Endothelial cell of umbilical vein (primary cell): ENCODE results near the gene ENOPH1. TPM values are rescaled to one million over a fixed set of nuclear protein-coding genes. Genes with fewer than 3 reads are reported as not detected.

Experiments
- BruUV-seq: library from RNA; stranded (reverse); fragments of 400-500 nt; replicated peaks from 2 replicates; lab custom pipeline; 2021; lab: Mats Ljungman, UMichigan
- CTCF ChIA-PET: fragments of 300-600, 350-600 bp; sonication (Branson Sonifier 250); formaldehyde crosslinking; loops from one replicate; lab custom pipeline; 2021; ENCODE audit warnings: antibody characterized with exemption, inconsistent platforms; lab: Charles Lee
- POLR2A ChIA-PET: fragments of 300-600, 350-600 bp; sonication (Branson Sonifier 250); formaldehyde crosslinking; loops from one replicate; lab custom pipeline; 2021; ENCODE audit warnings: antibody characterized with exemption, inconsistent platforms; lab: Charles Lee
- DNase-seq: peaks from one replicate; pipeline ENCODE4 v3.0.0-alpha.2; 2011; ENCODE audit warnings: low read depth, low spot score
- FAIRE-seq: peaks from 2 replicates; lab custom pipeline; 2011; peaks lifted over from hg19 to GRCh38; lab: Jason Lieb, UNC
- H2AFZ ChIP-seq: 2 replicates; pipeline ENCODE4 v1.6.0; 2012; ENCODE audit warnings: low read depth, low read length, control low read depth, inconsistent platforms
- H3K27ac ChIP-seq: 2 replicates; pipeline ENCODE4 v1.5.1; 2011; ENCODE audit warnings: low read depth, mild to moderate bottlenecking, control low read depth, low read length, moderate library complexity; ENCODE audit not compliant: insufficient read depth
- H3K27me3 ChIP-seq, 2 experiments: 2 replicates each; pipeline versions ENCODE4 v1.6.0 to v1.6.1; 2011; ENCODE audit warnings: low read length in 2 of 2, mixed read lengths in 1 of 2; ENCODE audit not compliant: control insufficient read depth in 2 of 2, insufficient read depth in 2 of 2
- H3K36me3 ChIP-seq, 2 experiments: 2 replicates in 1 of 2; 3 replicates in 1 of 2; pipeline ENCODE4 v1.5.1; 2011; ENCODE audit warnings: low read length in 2 of 2, mild to moderate bottlenecking in 1 of 2, moderate library complexity in 1 of 2; ENCODE audit not compliant: control insufficient read depth in 2 of 2, insufficient read depth in 2 of 2; ENCODE audit errors: extremely low read depth in 1 of 2
- H3K4me1 ChIP-seq: 3 replicates; pipeline ENCODE4 v1.5.1; 2011; ENCODE audit warnings: mild to moderate bottlenecking, low read length; ENCODE audit not compliant: control insufficient read depth, insufficient read depth; ENCODE audit errors: extremely low read depth
- H3K4me2 ChIP-seq: 2 replicates; pipeline ENCODE4 v1.6.1; 2011; ENCODE audit warnings: low read length, control low read depth, mixed read lengths; ENCODE audit not compliant: insufficient read depth
- H3K4me3 ChIP-seq, 3 experiments: fragments of 200-600 bp in 1 of 3; sonication (generic), shearing (Covaris generic) in 1 of 3; replicated peaks in 1 of 3; 2 replicates each; pipeline ENCODE4 v1.5.1; 2011 to 2016; ENCODE audit warnings: control low read depth in 3 of 3, low read length in 3 of 3, mild to moderate bottlenecking in 2 of 3, inconsistent platforms in 1 of 3, low read depth in 1 of 3, moderate library complexity in 1 of 3; ENCODE audit not compliant: insufficient read depth in 1 of 3
- H3K79me2 ChIP-seq: 2 replicates; pipeline ENCODE4 v1.6.0; 2012; ENCODE audit warnings: low read length, inconsistent platforms; ENCODE audit not compliant: control insufficient read depth, insufficient read depth
- H3K9ac ChIP-seq: replicated peaks from 2 replicates; pipeline ENCODE3; 2011; ENCODE audit warnings: low read length, control low read depth; ENCODE audit not compliant: insufficient read depth; ENCODE audit errors: extremely low read depth
- H3K9me1 ChIP-seq: replicated peaks from 3 replicates; pipeline ENCODE4 v1.6.0; 2011; ENCODE audit warnings: mild to moderate bottlenecking, low read length; ENCODE audit not compliant: control insufficient read depth, insufficient read depth; ENCODE audit errors: extremely low read depth
- H3K9me3 ChIP-seq: replicated peaks from 2 replicates; pipeline ENCODE4 v1.5.1; 2012; ENCODE audit warnings: low read length, inconsistent platforms; ENCODE audit not compliant: control insufficient read depth, insufficient read depth
- H4K20me1 ChIP-seq: replicated peaks from 2 replicates; pipeline ENCODE3; 2011; ENCODE audit warnings: mild to moderate bottlenecking, low read length; ENCODE audit not compliant: control insufficient read depth, insufficient read depth; ENCODE audit errors: extremely low read depth
- EZH2 ChIP-seq: IDR thresholded peaks from 2 replicates; pipeline ENCODE4 v1.6.1; 2012; ENCODE audit warnings: borderline replicate concordance, low read depth, mild to moderate bottlenecking, moderate library complexity, low read length, inconsistent platforms; ENCODE audit not compliant: severe bottlenecking
- FOS ChIP-seq: IDR thresholded peaks from 2 replicates; pipeline ENCODE4 v1.6.1; 2011; ENCODE audit warnings: mild to moderate bottlenecking, low read length, moderate library complexity, borderline replicate concordance; ENCODE audit not compliant: insufficient read depth
- GATA2 ChIP-seq: IDR thresholded peaks from 2 replicates; pipeline ENCODE4 v1.7.0; 2011; ENCODE audit warnings: low read depth, mild to moderate bottlenecking, moderate library complexity, mixed read lengths, low read length; ENCODE audit not compliant: insufficient read length, insufficient read depth
- JUN ChIP-seq: IDR thresholded peaks from 2 replicates; pipeline ENCODE4 v1.6.1; 2011; ENCODE audit warnings: borderline replicate concordance, low read depth; ENCODE audit not compliant: insufficient read length, insufficient read depth
- MYC ChIP-seq: IDR thresholded peaks from one replicate; pipeline ENCODE4 v1.6.1; 2011; ENCODE audit warnings: mild to moderate bottlenecking, low read depth, low read length
- POLR2A ChIP-seq: IDR thresholded peaks from 2 replicates; pipeline ENCODE4 v1.6.1; 2012; ENCODE audit warnings: low read depth, mild to moderate bottlenecking, control low read depth, low read length
- POLR2AphosphoS5 ChIP-seq: IDR thresholded peaks from 2 replicates; pipeline ENCODE4 v1.6.1; 2012; ENCODE audit warnings: low read depth, mild to moderate bottlenecking, control low read depth, low read length, moderate library complexity; ENCODE audit not compliant: insufficient read depth
- dilution Hi-C: fragments of 300-500 bp; cut with MboI; formaldehyde crosslinking; loops from one replicate; pipeline ENCODE4 v1.15.0; 2019; ENCODE audit warnings: low sequenced_read_pairs; ENCODE audit not compliant: extremely low pct_ligation_motif_present
- intact Hi-C: fragments of 100-400 bp; cut with micrococcal nuclease; formaldehyde crosslinking; loops from one replicate; pipeline ENCODE4 v1.10.0; 2022
- polyA plus RNA-seq, 4 experiments: library from polyadenylated mRNA; depleted of rRNA in 3 of 4; stranded (reverse) in 3 of 4; unstranded in 1 of 4; fragments of >200 nt; gene quantifications; 2 replicates each; pipeline versions ENCODE4 v1.2.1 to v1.2.3, GENCODE V29; 2011 to 2012; ENCODE audit warnings: missing spikeins in 1 of 4
- total RNA-seq: library from RNA; stranded (reverse); gene quantifications from 2 replicates; pipeline ENCODE4 v1.2.3, GENCODE V29; 2021
- TF ChIP-seq, protein P1 (sequence below): IDR thresholded peaks from 2 replicates; pipeline ENCODE4 v1.6.1; 2011; ENCODE audit not compliant: insufficient read depth, insufficient read length
- TF ChIP-seq, protein P2 (sequence below), 2 donors: IDR thresholded peaks; 1 replicate in 1 of 2; 2 replicates in 1 of 2; pipeline ENCODE4 v1.5.1; 2011; ENCODE audit warnings: low read length in 2 of 2, mild to moderate bottlenecking in 2 of 2, moderate library complexity in 2 of 2, control low read depth in 1 of 2, inconsistent platforms in 1 of 2, low read depth in 1 of 2; ENCODE audit not compliant: insufficient read depth in 1 of 2; ENCODE audit errors: extremely low read depth in 1 of 2

ENOPH1 gene
- total and polyA plus RNA-seq, 2 donors (not counting 3 experiments of a cell fraction or from before 2014, with no cell fraction given), result 11.1 to 35.0 TPM

GRCh38 chr4:82480771-82481505 is 50.5 kb downstream of the ENOPH1 start:
- no peaks in the 10 kb centered on the region for H4K20me1 ChIP-seq
- no TSS peak for BruUV-seq
- no peak overlapping the region for H2AFZ ChIP-seq
- no peak overlapping the region for H3K4me3 ChIP-seq
- H3K4me1 ChIP-seq, result no peaks in the 10 kb centered on the region
- no peaks in the 10 kb centered on the region for H3K9me1 ChIP-seq
- intact Hi-C loops, result no loop called here
- FAIRE-seq (no peak), DNase-seq (no peak)
- no peak overlapping the region for H3K4me2 ChIP-seq
- CTCF ChIA-PET, result interaction anchor here (1.5 kb wide), 1 partner anchor 9 kb away, joined by 4 read pairs; no protein-coding TSS in a partner anchor
- no peaks in the 10 kb centered on the region for H3K36me3 ChIP-seq
- POLR2A ChIA-PET, result no interaction called here
- H3K27me3 ChIP-seq, result no peaks in the 10 kb centered on the region
- dilution Hi-C loops, result no loop called here
- H3K9ac ChIP-seq, result no peak overlapping the region
- TF ChIP-seq POLR2A (no peak), GATA2 (no peak), MYC (no peak), FOS (no peak), JUN (no peak), EZH2 (no peak), POLR2AphosphoS5 (no peak)
- TF ChIP-seq, protein P1, sequence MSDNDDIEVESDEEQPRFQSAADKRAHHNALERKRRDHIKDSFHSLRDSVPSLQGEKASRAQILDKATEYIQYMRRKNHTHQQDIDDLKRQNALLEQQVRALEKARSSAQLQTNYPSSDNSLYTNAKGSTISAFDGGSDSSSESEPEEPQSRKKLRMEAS, result no peak
- TF ChIP-seq, protein P2, sequence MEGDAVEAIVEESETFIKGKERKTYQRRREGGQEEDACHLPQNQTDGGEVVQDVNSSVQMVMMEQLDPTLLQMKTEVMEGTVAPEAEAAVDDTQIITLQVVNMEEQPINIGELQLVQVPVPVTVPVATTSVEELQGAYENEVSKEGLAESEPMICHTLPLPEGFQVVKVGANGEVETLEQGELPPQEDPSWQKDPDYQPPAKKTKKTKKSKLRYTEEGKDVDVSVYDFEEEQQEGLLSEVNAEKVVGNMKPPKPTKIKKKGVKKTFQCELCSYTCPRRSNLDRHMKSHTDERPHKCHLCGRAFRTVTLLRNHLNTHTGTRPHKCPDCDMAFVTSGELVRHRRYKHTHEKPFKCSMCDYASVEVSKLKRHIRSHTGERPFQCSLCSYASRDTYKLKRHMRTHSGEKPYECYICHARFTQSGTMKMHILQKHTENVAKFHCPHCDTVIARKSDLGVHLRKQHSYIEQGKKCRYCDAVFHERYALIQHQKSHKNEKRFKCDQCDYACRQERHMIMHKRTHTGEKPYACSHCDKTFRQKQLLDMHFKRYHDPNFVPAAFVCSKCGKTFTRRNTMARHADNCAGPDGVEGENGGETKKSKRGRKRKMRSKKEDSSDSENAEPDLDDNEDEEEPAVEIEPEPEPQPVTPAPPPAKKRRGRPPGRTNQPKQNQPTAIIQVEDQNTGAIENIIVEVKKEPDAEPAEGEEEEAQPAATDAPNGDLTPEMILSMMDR (IDR thresholded peaks at IDR 0.05; ENCODE audit: extremely low read depth in 1 of 2, insufficient read depth in 1 of 2, low read depth in 1 of 2, low read length in 2 of 2), result no peak
- no peaks in the 10 kb centered on the region for H3K79me2 ChIP-seq
- H3K9me3 ChIP-seq, result no peaks in the 10 kb centered on the region
- H3K27ac ChIP-seq, result no peak overlapping the region
